Thoracic aorta (tissue), 2 donors: Measurements from ENCODE around the gene AP4B1. TPM values are rescaled to one million over a fixed set of nuclear protein-coding genes. Genes with fewer than 3 reads are reported as not detected.

Source experiments
- ATAC-seq: fragments of 150-250 bp; one replicate; pipeline ENCODE4 v1.8.0; 2017; ENCODE audit warnings: low read depth; ENCODE audit not compliant: insufficient number of reproducible peaks, low FRiP score
- DNase-seq: peaks from one replicate; pipeline ENCODE4 v3.0.0-alpha.2; 2020; ENCODE audit warnings: low spot score
- H3K27ac ChIP-seq, 2 donors: fragments of 200-600 bp; sonication (generic); 1 replicate in 1 of 2; 2 replicates in 1 of 2; pipeline ENCODE4 v1.5.1; 2016; ENCODE audit warnings: mild to moderate bottlenecking in 2 of 2, moderate library complexity in 2 of 2
- H3K27me3 ChIP-seq: fragments of 200-600 bp; sonication (generic); replicated peaks from 2 replicates; pipeline ENCODE4 v1.6.0; 2016; ENCODE audit warnings: mild to moderate bottlenecking; ENCODE audit not compliant: insufficient read depth
- H3K36me3 ChIP-seq: fragments of 200-600 bp; sonication (generic); one replicate; pipeline ENCODE4 v1.5.1; 2016
- H3K4me1 ChIP-seq, 2 donors: fragments of 200-600 bp; sonication (generic); 1 replicate in 1 of 2; 2 replicates in 1 of 2; pipeline versions ENCODE4 v1.5.1 to v1.6.0; 2016; ENCODE audit warnings: low read depth in 2 of 2, mild to moderate bottlenecking in 1 of 2; ENCODE audit not compliant: control insufficient read depth in 1 of 2
- H3K4me3 ChIP-seq: fragments of 200-600 bp; sonication (generic); 2 replicates; pipeline ENCODE4 v1.5.1; 2016; ENCODE audit warnings: mild to moderate bottlenecking
- H3K9me3 ChIP-seq: fragments of 200-600 bp; sonication (generic); 2 replicates; pipeline ENCODE4 v1.5.1; 2016
- CTCF ChIP-seq: fragments of 200-600 bp; sonication (generic); IDR thresholded peaks from one replicate; pipeline ENCODE4 v1.5.1; 2019; ENCODE audit warnings: antibody characterized with exemption
- total RNA-seq, 2 donors: library from RNA; depleted of rRNA; stranded (reverse); fragments of >200 nt; gene quantifications; one replicate each; pipeline versions ENCODE4 v1.1.0 to v1.2.3, GENCODE V29; 2016

The AP4B1 gene
- total RNA-seq, 2 donors from 2014 or later, result 7.0 to 47.2 TPM

GRCh38 chr1:113850127-113850796 is 54.3 kb downstream of the AP4B1 start:
- Histone ChIP-seq H3K4me3 (no peak overlapping the region), H3K27ac (no peak overlapping the region), H3K36me3 (no peaks in the 10 kb centered on the region), H3K27me3 (no peaks in the 10 kb centered on the region), H3K9me3 (no peaks in the 10 kb centered on the region), H3K4me1 (no peaks in the 10 kb centered on the region)
- ATAC-seq (no peak), DNase-seq (no peak)
- no peak for TF ChIP-seq CTCF

GRCh38 chr1:113849072-113849471 is 55.5 kb downstream of the AP4B1 start:
- TF ChIP-seq CTCF, result no peak
- Histone ChIP-seq H3K4me1 (no peaks in the 10 kb centered on the region), H3K27me3 (no peaks in the 10 kb centered on the region), H3K36me3 (no peaks in the 10 kb centered on the region), H3K27ac (no peak overlapping the region), H3K9me3 (no peaks in the 10 kb centered on the region), H3K4me3 (no peak overlapping the region)
- DNase-seq (no peak), ATAC-seq (no peak)

- H3K9me3 ChIP-seq, result no peaks in the 10 kb centered on the region
- no peaks in the 10 kb centered on the region for H3K36me3 ChIP-seq
- no peak overlapping the region for H3K4me3 ChIP-seq
- DNase-seq (no peak), ATAC-seq (no peak)
- no peak overlapping the region for H3K27ac ChIP-seq
- no peaks in the 10 kb centered on the region for H3K27me3 ChIP-seq
- TF ChIP-seq CTCF, result no peak
- no peaks in the 10 kb centered on the region for H3K4me1 ChIP-seq
These were observed 58.1 kb downstream of the AP4B1 start for GRCh38 chr1:113846391-113847035.

Other genes starting within 250 kb of the AP4B1 start
- gene PHTF1, start 145.3 kb downstream of the AP4B1 start, total RNA-seq, result 10 to 100 TPM; 21.2 to 21.3 TPM
- gene RSBN1, start 92.3 kb downstream of the AP4B1 start, total RNA-seq, result 10 to 100 TPM; 16.1 to 23.5 TPM
- gene PTPN22, start 33.1 kb downstream of the AP4B1 start, total RNA-seq, result 1 to 10 TPM; 6.6 to 8.1 TPM
- 1 to 10 TPM in 1 of 2 donors, under 1 TPM in 1; 0.14 to 1.7 TPM for gene BCL2L15, start 17.2 kb downstream of the AP4B1 start, total RNA-seq
- 1 to 10 TPM; 3.2 to 4.4 TPM for gene DCLRE1B, start 527 bp upstream of the AP4B1 start, total RNA-seq
- gene HIPK1, start 24.5 kb upstream of the AP4B1 start, total RNA-seq, result 10 to 100 TPM; 47.4 to 59.1 TPM
- gene OLFML3, start 74.7 kb upstream of the AP4B1 start, total RNA-seq, result 10 to 100 TPM; 56.0 to 63.9 TPM
- gene SYT6, start 249.1 kb upstream of the AP4B1 start, total RNA-seq, result under 1 TPM in 1 of 2 donors, not detected in 1; 0.85 TPM